GM12875 (cell line): Measurements from ENCODE around the gene UBQLN4.

Experiments used
- H3K4me3 ChIP-seq: one replicate; pipeline ENCODE4 v1.5.1; 2011; ENCODE audit warnings: low read depth, low read length, control low read depth
- CTCF ChIP-seq: IDR thresholded peaks from 2 replicates; pipeline ENCODE4 v1.5.1; 2011; ENCODE audit warnings: low read depth, mild to moderate bottlenecking, control low read depth, inconsistent platforms, low read length, moderate library complexity, borderline replicate concordance; ENCODE audit not compliant: insufficient read depth

UBQLN4 gene

GRCh38 chr1:155990005-155990739, 63.4 kb downstream of the UBQLN4 start:
- H3K4me3 ChIP-seq, result no peak overlapping the region
- TF ChIP-seq CTCF, result no peak

GRCh38 chr1:155989242-155990004, 64.2 kb downstream of the UBQLN4 start:
- no peak overlapping the region for H3K4me3 ChIP-seq

More at GRCh38 chr1:155989242-155990004, 64.2 kb downstream of the UBQLN4 start:
- peak; percentile 96 for TF ChIP-seq CTCF
